HG03565 (cell line): ENCODE data around the gene MRGPRE.

Experiments used
- ATAC-seq: cut with Tn5 transposase; IDR thresholded peaks from one replicate; pipeline ENCODE4 v1.9.1; 2021; ENCODE audit warnings: mild to moderate bottlenecking, moderate library complexity; ENCODE audit not compliant: unreplicated experiment

Gene MRGPRE

GRCh38 chr11:3226846-3227567 is 5.2 kb downstream of the MRGPRE start:
- ATAC-seq = no peak

DNA sequence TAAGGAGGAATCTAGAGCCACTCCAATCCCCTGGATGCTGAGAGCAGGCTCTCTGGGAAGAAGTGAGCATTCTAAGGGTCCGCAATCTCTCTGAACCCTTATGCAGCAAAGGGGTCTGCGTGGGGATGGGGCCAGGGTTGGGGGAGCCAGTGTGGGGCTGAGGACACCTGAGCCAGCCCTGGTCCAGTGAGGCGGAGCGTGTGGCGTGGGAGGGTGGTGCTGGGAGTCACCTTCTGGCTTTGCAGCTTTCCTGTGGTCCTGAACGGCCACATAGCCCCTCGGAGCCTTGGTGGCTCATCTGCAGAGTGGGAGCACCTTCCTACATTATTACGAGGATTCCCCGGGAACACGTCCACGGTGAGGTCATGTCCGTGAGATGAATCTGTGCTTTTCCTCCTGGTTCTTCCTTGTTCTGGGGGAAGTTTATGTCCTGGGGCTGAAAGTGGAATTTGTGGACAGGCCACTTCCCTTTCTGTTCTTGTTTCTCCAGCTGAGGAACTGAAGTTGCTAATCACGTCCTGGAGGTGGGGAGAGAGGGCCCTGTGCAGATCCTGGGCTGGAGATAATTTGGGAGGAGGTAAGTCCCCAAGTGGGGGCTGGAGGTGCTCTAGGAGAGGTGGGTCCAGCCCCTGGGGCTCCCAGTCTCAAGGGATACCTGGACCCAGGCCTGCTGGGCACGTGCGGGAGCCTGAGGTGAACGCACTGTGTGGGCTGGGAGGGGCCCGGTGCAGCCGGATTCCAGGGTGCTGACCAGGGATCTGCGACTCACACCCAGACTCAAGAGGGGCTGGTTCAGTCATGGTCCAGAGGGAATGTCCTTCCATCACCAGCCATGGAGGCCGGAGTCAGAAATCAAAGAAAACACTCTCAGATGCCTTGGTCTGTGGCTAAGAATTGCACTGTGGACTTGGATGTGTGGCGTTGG is 6.1 kb downstream of the MRGPRE start:
- no peak for ATAC-seq

DNA sequence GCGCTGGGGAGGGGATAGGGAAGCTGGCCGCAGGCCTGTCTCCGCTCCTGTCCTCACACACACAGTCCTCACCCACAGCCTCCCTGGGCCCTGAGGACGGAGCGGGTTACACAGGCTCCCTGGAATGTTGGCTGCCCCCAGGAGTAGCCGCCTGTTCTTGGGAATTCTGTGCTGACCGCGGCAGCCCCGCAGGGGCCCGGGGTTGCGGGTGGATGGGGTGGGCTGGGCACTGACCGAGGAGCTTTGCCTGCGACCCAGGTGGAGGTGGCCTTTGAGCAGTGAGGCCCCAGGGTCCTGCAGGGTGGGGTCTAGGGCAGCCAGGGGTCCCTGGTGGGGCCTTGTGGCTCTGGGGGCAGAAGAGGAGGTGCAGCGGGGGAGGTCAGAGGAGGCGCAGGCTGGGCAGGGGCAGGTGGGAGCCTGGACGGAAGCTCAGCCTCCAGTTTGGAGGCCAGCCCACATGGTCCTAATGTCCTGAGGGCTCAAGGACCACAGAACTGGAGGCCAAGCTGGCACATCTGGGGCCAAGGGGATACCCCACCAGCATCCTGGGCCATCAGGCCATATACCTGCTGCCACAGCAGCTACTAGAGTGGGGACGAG is 7.0 kb downstream of the MRGPRE start:
- no peak for ATAC-seq

- ATAC-seq = no peak
Measured at GRCh38 chr11:3224401-3225057, 7.7 kb downstream of the MRGPRE start.

DNA sequence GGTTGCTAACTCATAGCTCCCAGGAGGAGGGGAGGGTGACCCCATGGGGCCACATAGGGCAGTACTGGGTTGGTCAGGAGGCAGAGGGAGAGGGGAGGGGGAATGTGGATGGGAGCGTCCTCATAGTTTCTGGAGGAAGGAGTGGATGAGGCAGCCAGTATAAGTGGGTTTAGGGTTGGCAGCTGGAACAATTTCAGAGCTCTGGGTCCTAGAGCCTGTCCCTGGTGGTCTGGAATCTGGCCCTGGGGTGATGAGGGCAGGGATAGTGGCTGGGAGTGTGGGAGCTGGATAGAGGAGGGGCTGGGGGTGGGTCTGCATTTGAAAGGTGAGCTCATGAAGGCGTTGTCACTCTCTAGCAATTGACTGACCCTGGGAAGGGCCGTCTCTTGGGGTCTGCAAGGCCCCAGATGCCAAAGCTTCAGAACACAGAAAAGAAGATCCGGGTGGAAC is 8.3 kb downstream of the MRGPRE start:
- no peak for ATAC-seq

- no peak for ATAC-seq
Measured at GRCh38 chr11:3222941-3223915, 9.0 kb downstream of the MRGPRE start.

GRCh38 chr11:3222003-3222855 is 10.0 kb downstream of the MRGPRE start:
- no peak for ATAC-seq

DNA sequence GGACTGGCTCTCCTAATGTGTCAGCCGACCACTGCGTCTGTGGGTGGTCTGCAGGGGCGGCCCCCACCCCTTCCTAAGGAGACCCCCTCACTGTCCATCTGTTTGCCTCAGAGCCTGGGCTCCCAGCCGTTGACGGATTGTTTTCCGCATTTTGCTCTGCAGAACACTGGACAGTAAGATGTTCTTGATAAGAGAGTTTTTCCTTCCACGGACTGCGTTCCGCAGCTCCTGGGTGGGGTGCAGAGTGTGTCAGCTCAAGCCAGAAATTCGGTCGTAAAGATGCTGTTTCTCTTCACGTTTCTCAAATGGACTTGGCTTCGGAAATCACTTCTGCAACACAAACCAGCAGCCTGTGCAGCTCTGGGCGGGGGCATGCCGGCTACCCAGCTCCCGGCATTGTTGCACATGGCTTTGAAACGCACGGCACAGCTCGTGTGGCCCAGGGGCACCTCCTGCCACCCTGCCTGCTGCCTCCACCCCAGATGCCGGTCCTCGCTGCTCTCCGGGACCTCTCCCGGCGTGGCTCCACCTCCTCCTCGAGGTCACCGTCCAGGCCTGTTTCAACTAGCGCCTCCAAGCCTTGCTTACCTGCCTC is 10.7 kb downstream of the MRGPRE start:
- no peak for ATAC-seq

- ATAC-seq = no peak
Measured at GRCh38 chr11:3220521-3221407, 11.5 kb downstream of the MRGPRE start.

DNA sequence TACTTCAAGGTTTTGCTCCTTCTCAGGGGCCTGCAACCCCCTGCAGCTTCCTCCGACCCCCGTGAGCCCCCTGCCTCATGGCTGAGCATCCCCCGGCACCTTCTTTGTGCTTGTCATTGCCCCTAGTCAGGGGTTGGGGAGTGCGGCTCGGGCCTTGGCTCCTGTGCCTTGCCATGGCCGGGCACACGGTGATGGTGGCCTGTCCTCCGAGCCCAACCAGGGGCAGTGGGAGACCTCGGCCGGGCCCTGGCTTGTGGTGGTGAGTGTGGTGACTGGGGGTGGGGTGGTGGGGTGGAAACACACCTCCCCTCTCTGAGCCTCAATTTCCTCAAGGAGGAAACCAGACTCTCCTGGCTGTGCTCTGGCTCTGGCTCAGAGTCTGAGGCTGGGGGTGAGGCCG is 12.1 kb downstream of the MRGPRE start:
- no peak for ATAC-seq

GRCh38 chr11:3219281-3219892 is 12.8 kb downstream of the MRGPRE start:
- ATAC-seq = no peak

DNA sequence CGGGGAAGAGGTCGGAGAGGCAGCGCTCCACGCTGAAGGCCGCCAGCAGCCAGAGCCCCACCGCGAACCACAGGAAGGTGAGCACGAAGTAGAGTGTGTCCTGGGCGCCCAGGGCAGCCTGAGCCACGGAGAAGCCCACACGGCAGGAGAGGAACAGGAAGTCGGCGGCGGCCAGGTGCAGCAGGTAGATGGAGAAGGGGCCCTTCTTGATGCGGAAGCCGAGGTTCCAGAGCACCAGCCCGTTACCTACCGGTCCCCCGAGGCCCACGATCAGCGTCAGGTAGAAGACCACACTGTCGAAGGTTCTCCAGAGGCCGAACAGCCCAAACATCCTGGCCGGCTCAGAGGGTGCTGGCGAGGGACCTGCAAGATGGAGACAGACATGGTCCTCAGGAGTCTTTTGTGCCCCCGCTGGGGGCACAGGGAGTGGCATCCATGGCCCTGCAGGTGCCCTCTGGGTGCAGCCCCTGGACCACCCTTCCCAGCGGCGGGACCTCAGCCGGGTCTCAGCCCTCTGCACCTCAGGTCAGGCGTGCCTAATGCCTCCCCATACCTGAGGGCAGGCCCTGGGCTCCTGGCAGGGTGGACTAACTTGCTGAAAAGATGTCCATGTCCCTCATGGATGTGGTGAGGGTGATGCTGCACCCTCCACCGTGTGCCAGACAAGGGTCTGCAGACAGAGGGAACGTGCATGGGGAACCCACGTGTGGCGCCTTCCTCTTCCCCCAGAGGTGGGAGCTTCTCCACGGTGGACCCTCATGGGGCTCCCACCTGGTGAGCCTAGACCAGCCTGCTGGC is 13.5 kb downstream of the MRGPRE start, which contains the start of gene MRGPRG:
TSS of gene MRGPRG (minus strand) at position 331 of the 798 bp plus-strand sequence. CDS start at position 331, 0 bp downstream.
- ATAC-seq = no peak

DNA sequence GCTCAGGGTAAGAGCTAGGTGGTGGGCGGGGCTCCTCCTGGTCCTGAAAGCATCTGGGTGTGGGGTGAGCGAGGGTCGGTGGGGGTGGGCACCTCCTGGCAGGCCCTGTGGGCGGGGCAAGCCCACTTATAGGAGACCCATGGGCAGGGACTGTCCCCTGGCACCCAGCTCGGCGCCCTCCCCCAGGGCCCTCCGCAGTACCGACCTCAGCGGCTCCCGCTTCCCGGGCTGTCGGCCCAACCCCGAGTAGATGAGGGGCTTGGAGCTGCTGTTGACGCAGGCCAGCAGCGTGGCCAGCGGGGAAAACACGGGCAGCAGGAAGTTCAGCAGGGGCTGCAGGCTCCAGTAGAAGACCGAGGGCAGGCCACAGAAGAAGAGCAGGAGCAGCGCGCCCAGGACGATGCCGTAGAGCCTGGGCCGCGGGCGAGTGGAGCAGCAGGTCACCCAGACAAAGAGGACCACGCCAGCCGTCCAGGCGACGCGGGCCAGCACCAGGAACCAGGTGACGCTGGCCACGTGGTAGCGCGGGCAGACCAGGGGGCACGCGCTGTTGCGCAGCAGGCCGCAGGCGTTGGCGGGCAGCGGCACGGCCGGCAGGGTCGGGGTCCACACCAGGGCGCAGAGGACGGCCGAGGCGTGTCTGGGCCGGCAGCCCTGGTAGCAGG is 14.3 kb downstream of the MRGPRE start:
- no peak for ATAC-seq

GRCh38 chr11:3216027-3216525 is 16.1 kb downstream of the MRGPRE start:
- ATAC-seq = no peak

GRCh38 chr11:3215346-3216026 is 16.7 kb downstream of the MRGPRE start:
- no peak for ATAC-seq
